ENCODE data around the gene BUD31. TPM values are rescaled to one million over a fixed set of nuclear protein-coding genes. Genes with fewer than 3 reads are reported as not detected.

The BUD31 gene
- total and polyA plus RNA-seq, 2 of the 4 experiments (the other 2 are of a cell fraction), result 72.6 to 97.2 TPM

DNA sequence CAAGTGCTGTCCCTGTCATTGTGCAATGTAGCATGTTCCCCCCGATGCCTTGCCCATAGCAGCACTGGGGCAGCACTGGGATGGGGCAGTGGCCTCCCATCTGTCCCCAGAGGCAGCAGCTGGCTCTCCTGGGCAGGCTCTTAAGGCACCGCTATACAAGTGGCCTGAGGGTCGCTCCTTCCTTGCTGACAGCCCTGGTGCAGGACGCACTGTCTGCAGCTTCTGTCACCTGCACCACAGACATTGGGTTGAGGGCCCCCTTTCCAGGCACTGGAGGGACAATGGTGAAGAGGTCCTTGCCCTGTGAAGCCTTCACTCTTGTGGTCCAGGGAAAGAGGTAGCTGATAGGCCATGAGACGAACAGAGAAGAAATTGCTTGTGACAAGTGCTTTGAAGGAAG, 40.6 kb downstream of the BUD31 start:
- Histone ChIP-seq H3K9me3 (ENCODE audit: control insufficient read depth, insufficient read depth, low read length) (no peaks in the 10 kb centered on the region), H3K18ac (ENCODE audit: low read depth, low read length) (no peak overlapping the region), H3K23ac (ENCODE audit: low read depth, low read length) (no peak overlapping the region), H3K27me3 (ENCODE audit: control insufficient read depth, insufficient read depth, low read length) (no peaks in the 10 kb centered on the region), H4K91ac (ENCODE audit: insufficient read depth, low read depth, low read length) (no peak overlapping the region), H3K4me2 (ENCODE audit: low read depth, low read length) (no peak overlapping the region), H3K9ac (ENCODE audit: low read depth, low read length) (no peak overlapping the region), H2BK20ac (ENCODE audit: low read depth, low read length) (no peak overlapping the region), H3K36me3 (ENCODE audit: control insufficient read depth, insufficient read depth, low read length) (peaks cover 78% of the 10 kb centered on the region), H3K4me1 (ENCODE audit: control insufficient read depth, insufficient read depth, low read length) (no peaks in the 10 kb centered on the region), H2BK120ac (ENCODE audit: low read depth, low read length) (no peak overlapping the region), H3K4me3 (ENCODE audit: insufficient read depth, low read depth, low read length) (no peak overlapping the region), H2BK5ac (ENCODE audit: low read depth, low read length, poor library complexity, severe bottlenecking) (no peak overlapping the region), H3K79me1 (ENCODE audit: low read depth in 1 of 2, low read length in 2 of 2) (peaks cover 23 to 48% of the 10 kb centered on the region in 2 experiments), H4K8ac (ENCODE audit: low read depth in 2 of 2, low read length in 2 of 2) (no peak overlapping the region), H2AFZ (replicated peaks; ENCODE audit: low read length, poor library complexity) (no peak overlapping the region), H3K56ac (ENCODE audit: extremely low read depth, insufficient read depth, low read length) (no peak overlapping the region), H3K27ac (ENCODE audit: insufficient read depth, low read length) (no peak overlapping the region), H4K5ac (ENCODE audit: low read depth, low read length) (no peak overlapping the region), H4K20me1 (ENCODE audit: insufficient read depth, low read length) (peaks cover 27% of the 10 kb centered on the region), H3K14ac (replicated peaks; ENCODE audit: low read depth, low read length) (no peak overlapping the region), H3K4ac (ENCODE audit: low read depth, low read length) (no peak overlapping the region), H2AK5ac (ENCODE audit: low read depth, low read length) (no peak overlapping the region), H2BK15ac (ENCODE audit: low read depth, low read length) (no peak overlapping the region), H3K9me1 (ENCODE audit: insufficient read depth, low read length) (no peaks in the 10 kb centered on the region), H2AK9ac (replicated peaks; ENCODE audit: low read depth, low read length, poor library complexity) (no peak overlapping the region)
- no peak for DNase-seq
- in situ Hi-C loops (cut with MboI; ENCODE audit: low sequenced_read_pairs) (no loop called here), dilution Hi-C loops (cut with HindIII; ENCODE audit: low sequenced_read_pairs, unreplicated experiment) (no loop called here), intact Hi-C loops (cut with micrococcal nuclease) (no loop called here)
- no peak for TF ChIP-seq SMC3 (IDR thresholded peaks at IDR 0.05; ENCODE audit: low read depth, low read length)
- TF ChIP-seq, protein P1, sequence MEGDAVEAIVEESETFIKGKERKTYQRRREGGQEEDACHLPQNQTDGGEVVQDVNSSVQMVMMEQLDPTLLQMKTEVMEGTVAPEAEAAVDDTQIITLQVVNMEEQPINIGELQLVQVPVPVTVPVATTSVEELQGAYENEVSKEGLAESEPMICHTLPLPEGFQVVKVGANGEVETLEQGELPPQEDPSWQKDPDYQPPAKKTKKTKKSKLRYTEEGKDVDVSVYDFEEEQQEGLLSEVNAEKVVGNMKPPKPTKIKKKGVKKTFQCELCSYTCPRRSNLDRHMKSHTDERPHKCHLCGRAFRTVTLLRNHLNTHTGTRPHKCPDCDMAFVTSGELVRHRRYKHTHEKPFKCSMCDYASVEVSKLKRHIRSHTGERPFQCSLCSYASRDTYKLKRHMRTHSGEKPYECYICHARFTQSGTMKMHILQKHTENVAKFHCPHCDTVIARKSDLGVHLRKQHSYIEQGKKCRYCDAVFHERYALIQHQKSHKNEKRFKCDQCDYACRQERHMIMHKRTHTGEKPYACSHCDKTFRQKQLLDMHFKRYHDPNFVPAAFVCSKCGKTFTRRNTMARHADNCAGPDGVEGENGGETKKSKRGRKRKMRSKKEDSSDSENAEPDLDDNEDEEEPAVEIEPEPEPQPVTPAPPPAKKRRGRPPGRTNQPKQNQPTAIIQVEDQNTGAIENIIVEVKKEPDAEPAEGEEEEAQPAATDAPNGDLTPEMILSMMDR (conservative IDR thresholded peaks at IDR 0.05; ENCODE audit: low read depth, low read length), result no peak
- CTCF ChIA-PET, result no interaction called here
- POLR2A ChIA-PET (ENCODE audit: unreplicated experiment), result no interaction called here
- no TSS peak for BruUV-seq (replicated peaks)
- WGBS, 2 experiments (ENCODE audit: extremely low coverage in 2 of 2, insufficient read length in 1 of 2), result 100% methylated on average over 1 of the region's 5 CpGs; no CpG with 5 or more reads in 1 of the 2 experiments
- no peak for ATAC-seq (ENCODE audit: low read depth)

Data from IMR-90 (cell line).